Chondrocyte (in vitro differentiated cells): ENCODE measurements around the gene CYP24A1. TPM values are rescaled to one million over a fixed set of nuclear protein-coding genes. Genes with fewer than 3 reads are reported as not detected.

Experiments
- DNase-seq: peaks from one replicate; pipeline ENCODE4 v3.0.0; 2021; ENCODE audit warnings: mixed read lengths, low spot score
- H3K27ac Mint-ChIP-seq: one replicate; pipeline ENCODE4 v1.8.0; 2021; ENCODE audit warnings: mild to moderate bottlenecking, moderate library complexity, mixed read lengths; ENCODE audit not compliant: unreplicated experiment
- H3K27me3 Mint-ChIP-seq: 2 replicates; pipeline ENCODE4 v1.8.0; 2021; ENCODE audit warnings: low read depth, mixed read lengths
- H3K36me3 Mint-ChIP-seq: 2 replicates; pipeline ENCODE4 v1.8.0; 2021; ENCODE audit warnings: low read depth, mixed read lengths
- H3K4me1 Mint-ChIP-seq: 2 replicates; pipeline ENCODE4 v1.8.0; 2021; ENCODE audit warnings: low read depth, mild to moderate bottlenecking, mixed read lengths
- H3K4me3 Mint-ChIP-seq: one replicate; pipeline ENCODE4 v1.8.0; 2021; ENCODE audit warnings: mild to moderate bottlenecking, moderate library complexity, mixed read lengths; ENCODE audit not compliant: unreplicated experiment
- H3K9me3 Mint-ChIP-seq: 2 replicates; pipeline ENCODE4 v1.8.0; 2021; ENCODE audit warnings: low read depth, mixed read lengths
- total RNA-seq: library from RNA; stranded (reverse); gene quantifications from 3 replicates; pipeline ENCODE4 v1.2.1, GENCODE V29; 2021
- TF ChIP-seq, protein P1 (sequence below): fragments of 200-600 bp; sonication (generic); IDR thresholded peaks from 2 replicates; pipeline ENCODE4 v1.5.0; 2021; ENCODE audit warnings: antibody characterized with exemption, mild to moderate bottlenecking, moderate library complexity

Gene CYP24A1
- total RNA-seq, 1 donor from 2014 or later: not detected

DNA sequence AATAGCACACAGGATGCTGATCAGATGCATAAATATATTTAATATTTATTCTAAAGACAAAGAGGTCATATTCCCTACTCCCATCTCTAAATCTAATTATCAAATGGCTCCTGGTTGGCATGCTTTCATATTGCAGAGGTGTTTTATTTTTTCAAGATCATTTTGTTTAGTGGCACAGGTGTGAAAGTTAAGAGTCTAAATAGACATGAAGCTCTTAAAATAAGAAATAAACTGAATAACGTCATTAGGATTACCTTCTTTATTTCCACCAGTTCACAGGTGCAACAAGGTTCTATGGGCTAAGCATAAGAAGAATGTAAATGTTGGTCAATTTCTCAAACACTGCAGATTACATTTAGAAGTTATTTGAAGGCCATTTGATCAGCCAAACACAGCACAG is 7.1 kb upstream of the CYP24A1 start:
- no peak for DNase-seq
- H3K27me3 Mint-ChIP-seq: peaks cover 45% of the 10 kb centered on the region
- H3K27ac Mint-ChIP-seq: no peak overlapping the region
- H3K4me1 Mint-ChIP-seq: no peaks in the 10 kb centered on the region
- H3K4me3 Mint-ChIP-seq: no peak overlapping the region
- no peaks in the 10 kb centered on the region for H3K36me3 Mint-ChIP-seq
- TF ChIP-seq, protein P1, sequence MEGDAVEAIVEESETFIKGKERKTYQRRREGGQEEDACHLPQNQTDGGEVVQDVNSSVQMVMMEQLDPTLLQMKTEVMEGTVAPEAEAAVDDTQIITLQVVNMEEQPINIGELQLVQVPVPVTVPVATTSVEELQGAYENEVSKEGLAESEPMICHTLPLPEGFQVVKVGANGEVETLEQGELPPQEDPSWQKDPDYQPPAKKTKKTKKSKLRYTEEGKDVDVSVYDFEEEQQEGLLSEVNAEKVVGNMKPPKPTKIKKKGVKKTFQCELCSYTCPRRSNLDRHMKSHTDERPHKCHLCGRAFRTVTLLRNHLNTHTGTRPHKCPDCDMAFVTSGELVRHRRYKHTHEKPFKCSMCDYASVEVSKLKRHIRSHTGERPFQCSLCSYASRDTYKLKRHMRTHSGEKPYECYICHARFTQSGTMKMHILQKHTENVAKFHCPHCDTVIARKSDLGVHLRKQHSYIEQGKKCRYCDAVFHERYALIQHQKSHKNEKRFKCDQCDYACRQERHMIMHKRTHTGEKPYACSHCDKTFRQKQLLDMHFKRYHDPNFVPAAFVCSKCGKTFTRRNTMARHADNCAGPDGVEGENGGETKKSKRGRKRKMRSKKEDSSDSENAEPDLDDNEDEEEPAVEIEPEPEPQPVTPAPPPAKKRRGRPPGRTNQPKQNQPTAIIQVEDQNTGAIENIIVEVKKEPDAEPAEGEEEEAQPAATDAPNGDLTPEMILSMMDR: no peak
- no peaks in the 10 kb centered on the region for H3K9me3 Mint-ChIP-seq

DNA sequence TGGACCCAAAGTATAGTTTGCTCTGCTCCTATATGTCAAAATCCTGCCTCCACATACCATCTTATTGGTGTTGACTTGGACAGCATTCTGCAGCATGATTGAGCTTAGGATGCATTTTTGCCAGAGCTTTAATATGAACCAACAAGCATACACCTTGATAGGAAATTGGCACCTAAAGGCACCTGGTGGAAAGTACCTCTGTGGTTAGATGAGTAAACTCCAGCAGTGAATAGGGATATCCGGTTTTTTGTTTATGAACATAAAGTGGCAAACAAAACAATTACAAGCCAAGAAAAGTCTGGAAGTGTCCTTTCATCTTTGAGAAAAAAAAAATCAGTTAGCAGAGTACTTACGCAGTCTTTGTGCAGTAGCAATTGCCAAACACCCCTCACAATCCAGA is 6.2 kb upstream of the CYP24A1 start:
- Mint-ChIP-seq H3K27me3 (peaks cover 41% of the 10 kb centered on the region), H3K36me3 (peaks cover 1% of the 10 kb centered on the region), H3K9me3 (no peaks in the 10 kb centered on the region), H3K27ac (no peak overlapping the region), H3K4me1 (peaks cover under 1% of the 10 kb centered on the region), H3K4me3 (no peak overlapping the region)
- TF ChIP-seq, protein P1: no peak
- no peak for DNase-seq

DNA sequence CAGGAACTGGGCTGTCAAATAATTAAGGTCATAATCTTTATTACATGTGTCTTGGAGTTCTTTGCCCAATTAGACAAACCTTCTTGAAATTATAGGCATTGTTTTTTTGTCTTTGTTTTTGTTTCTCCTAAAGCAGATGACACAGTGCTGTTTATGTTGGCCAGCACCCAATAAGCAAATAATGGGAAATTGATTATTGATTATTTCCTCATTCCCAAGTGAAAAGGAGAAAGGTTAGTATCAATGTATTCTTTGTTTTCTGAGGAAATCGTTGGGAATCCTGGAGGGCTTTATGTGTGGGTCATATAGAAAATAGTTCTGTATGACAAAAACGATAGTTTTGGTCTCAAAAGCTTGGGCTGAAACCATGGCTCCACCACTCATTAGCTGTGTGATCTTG is 4.5 kb upstream of the CYP24A1 start:
- Mint-ChIP-seq H3K9me3 (no peaks in the 10 kb centered on the region), H3K27ac (no peak overlapping the region), H3K4me1 (peaks cover 15% of the 10 kb centered on the region), H3K36me3 (peaks cover 1% of the 10 kb centered on the region), H3K4me3 (no peak overlapping the region), H3K27me3 (peaks cover 46% of the 10 kb centered on the region)
- no peak for DNase-seq
- TF ChIP-seq, protein P1: no peak

- no peak for DNase-seq
- Mint-ChIP-seq H3K27ac (no peak overlapping the region), H3K4me1 (peaks cover 23% of the 10 kb centered on the region), H3K36me3 (peaks cover 1% of the 10 kb centered on the region), H3K9me3 (no peaks in the 10 kb centered on the region), H3K4me3 (no peak overlapping the region), H3K27me3 (peaks cover 45% of the 10 kb centered on the region)
- TF ChIP-seq, protein P1: no peak
Measured at GRCh38 chr20:54177378-54177777, 3.6 kb upstream of the CYP24A1 start.

DNA sequence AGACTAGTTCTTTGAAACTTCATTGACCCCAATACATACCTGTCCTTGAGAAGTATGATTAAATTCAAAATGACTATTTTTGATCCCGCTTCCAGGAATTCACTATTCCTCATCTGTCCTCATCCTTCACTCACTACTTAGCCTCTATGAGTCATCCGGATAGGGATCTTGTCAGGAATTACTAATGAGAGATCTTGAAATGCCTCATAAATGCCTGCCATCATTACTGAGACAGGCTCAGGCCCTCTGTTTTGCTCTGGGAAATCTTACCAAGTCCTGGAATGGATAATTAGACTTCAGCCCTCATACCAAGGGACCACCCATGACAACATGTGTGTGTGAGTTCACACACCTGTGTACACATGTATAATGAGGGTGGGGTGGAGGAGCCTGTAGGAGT is 2.8 kb upstream of the CYP24A1 start:
- peaks cover 51% of the 10 kb centered on the region for H3K27me3 Mint-ChIP-seq
- H3K4me1 Mint-ChIP-seq: peaks cover 23% of the 10 kb centered on the region
- TF ChIP-seq, protein P1: no peak
- H3K36me3 Mint-ChIP-seq: peaks cover 1% of the 10 kb centered on the region
- no peak overlapping the region for H3K4me3 Mint-ChIP-seq
- H3K27ac Mint-ChIP-seq: no peak overlapping the region
- DNase-seq: no peak
- H3K9me3 Mint-ChIP-seq: no peaks in the 10 kb centered on the region
